HepG2 (cell line): ENCODE results near the gene AGAP1. TPM values are rescaled to one million over a fixed set of nuclear protein-coding genes. Genes with fewer than 3 reads are reported as not detected.

Experiments used
- ATAC-seq: fragments of 200-7000 bp; cut with Tn5 transposase; 3 replicates; pipeline ENCODE4 v1.9.1; 2020; ENCODE audit warnings: mild to moderate bottlenecking, moderate library complexity
- BruUV-seq: library from RNA; stranded (reverse); fragments of 400-500 nt; replicated peaks from 2 replicates; lab custom pipeline; 2021; lab: Mats Ljungman, UMichigan
- CTCF ChIA-PET: fragments of 300-600 bp; formaldehyde crosslinking; extraction: SDS; loops from one replicate; lab custom pipeline; 2021; ENCODE audit warnings: low total read pairs, inconsistent platforms, low intra/inter-chr PET ratio; lab: Yijun Ruan, JAX
- POLR2A ChIA-PET: fragments of 350-600 bp; sonication (Branson Sonifier 250); formaldehyde crosslinking; loops from one replicate; lab custom pipeline; 2020; ENCODE audit warnings: antibody characterized with exemption, inconsistent platforms; lab: Yijun Ruan, JAX
- DNase-seq: peaks from one replicate; pipeline ENCODE4 v3.0.0-alpha.2; 2015; ENCODE audit warnings: low spot score
- FAIRE-seq: peaks from 3 replicates; lab custom pipeline; 2011; peaks lifted over from hg19 to GRCh38; lab: Jason Lieb, UNC
- H2AFZ ChIP-seq: one replicate; pipeline ENCODE4 v1.6.1; 2011; ENCODE audit warnings: low read length, inconsistent platforms
- H3K27ac ChIP-seq: fragments of 300-600 bp; 3 replicates; pipeline ENCODE4 v1.8.0; 2011; ENCODE audit warnings: mixed run types, mild to moderate bottlenecking, mixed read lengths, low read length, inconsistent platforms; ENCODE audit not compliant: insufficient read depth; ENCODE audit errors: extremely low read length
- H3K27me3 ChIP-seq, 2 experiments: fragments of 200-600 bp in 1 of 2; 2 replicates in 1 of 2; 3 replicates in 1 of 2; pipeline versions ENCODE4 v1.6.0 to v1.8.0; 2011; ENCODE audit warnings: low read length in 2 of 2, mild to moderate bottlenecking in 2 of 2, moderate library complexity in 2 of 2, inconsistent platforms in 1 of 2; ENCODE audit not compliant: insufficient read depth in 2 of 2, control insufficient read depth in 1 of 2
- H3K36me3 ChIP-seq, 2 experiments: fragments of 200-600 bp in 1 of 2; replicated peaks in 1 of 2; 2 replicates in 1 of 2; 3 replicates in 1 of 2; pipeline versions ENCODE4 v1.5.1 to v1.8.0; 2011; ENCODE audit warnings: low read length in 2 of 2, inconsistent platforms in 1 of 2; ENCODE audit not compliant: insufficient read depth in 2 of 2, control insufficient read depth in 1 of 2
- H3K4me1 ChIP-seq: 2 replicates; pipeline ENCODE4 v1.5.1; 2012; ENCODE audit warnings: low read length, inconsistent platforms; ENCODE audit not compliant: insufficient read depth
- H3K4me2 ChIP-seq: 2 replicates; pipeline ENCODE4 v1.6.0; 2011; ENCODE audit warnings: low read depth, low read length, inconsistent platforms
- H3K4me3 ChIP-seq, 3 experiments: fragments of 200-600 bp in 1 of 3; sonication (generic), shearing (Covaris generic) in 1 of 3; replicated peaks in 1 of 3; 2 replicates each; pipeline ENCODE4 v1.5.1; 2011 to 2016; ENCODE audit warnings: low read length in 3 of 3, inconsistent platforms in 2 of 3, low read depth in 2 of 3, mild to moderate bottlenecking in 2 of 3, control low read depth in 1 of 3, mixed read lengths in 1 of 3; ENCODE audit not compliant: insufficient read depth in 1 of 3
- H3K79me2 ChIP-seq: one replicate; pipeline ENCODE4 v1.6.1; 2011; ENCODE audit warnings: low read length, inconsistent platforms; ENCODE audit not compliant: insufficient read depth
- H3K9ac ChIP-seq: 2 replicates; pipeline ENCODE4 v1.6.0; 2011; ENCODE audit warnings: mild to moderate bottlenecking, low read depth, low read length, inconsistent platforms; ENCODE audit not compliant: insufficient read depth
- H3K9me3 ChIP-seq: 2 replicates; pipeline ENCODE4 v1.5.1; 2012; ENCODE audit warnings: mild to moderate bottlenecking, low read length
- H4K20me1 ChIP-seq: 2 replicates; pipeline ENCODE4 v1.6.0; 2011; ENCODE audit warnings: inconsistent platforms, mild to moderate bottlenecking, low read length, moderate library complexity; ENCODE audit not compliant: insufficient read depth
- AGO2 ChIP-seq: fragments of 200-400 bp; formaldehyde crosslinking; optimal IDR thresholded peaks from 2 replicates; pipeline ENCODE3; 2017; ENCODE audit warnings: mild to moderate bottlenecking, low read depth, low read length, moderate library complexity
- ARNT2 ChIP-seq: sonication (generic); formaldehyde crosslinking; IDR thresholded peaks from 2 replicates; pipeline ENCODE4 v1.8.0; 2022; ENCODE audit warnings: mild to moderate bottlenecking, low read depth, missing genetic modification reagents, moderate library complexity
- HDAC1 ChIP-seq: sonication (generic); formaldehyde crosslinking; IDR thresholded peaks from 2 replicates; pipeline ENCODE4 v1.5.1; 2020; ENCODE audit warnings: mild to moderate bottlenecking, missing genetic modification reagents
- KDM6A ChIP-seq: IDR thresholded peaks from 2 replicates; pipeline ENCODE4 v1.6.1; 2016; ENCODE audit warnings: low read depth
- MIER3 ChIP-seq: IDR thresholded peaks from 2 replicates; pipeline ENCODE4 v1.6.1; 2016; ENCODE audit warnings: missing compliant biosample characterization, borderline replicate concordance
- NFIB ChIP-seq: sonication (generic); formaldehyde crosslinking; IDR thresholded peaks from 2 replicates; pipeline ENCODE4 v1.9.0; 2021; ENCODE audit warnings: missing genetic modification reagents, mild to moderate bottlenecking, borderline replicate concordance
- PRDM10 ChIP-seq: sonication (generic); formaldehyde crosslinking; IDR thresholded peaks from 2 replicates; pipeline ENCODE4 v1.4.0; 2020; ENCODE audit warnings: low read depth, missing genetic modification reagents
- ZNF276 ChIP-seq: sonication (generic); formaldehyde crosslinking; IDR thresholded peaks from 2 replicates; pipeline ENCODE4 v1.4.0; 2020; ENCODE audit warnings: mild to moderate bottlenecking, low read depth, missing genetic modification reagents
- ZNF333 ChIP-seq: sonication (generic); formaldehyde crosslinking; IDR thresholded peaks from 2 replicates; pipeline ENCODE4 v1.4.0; 2020; ENCODE audit warnings: mild to moderate bottlenecking, missing genetic modification reagents, borderline replicate concordance
- WGBS: methylation state at CpG from one replicate; pipeline ENCODE4 v1.1.6; 2017; ENCODE audit warnings: low lambda C conversion rate; 5-methylcytosine and 5-hydroxymethylcytosine counted together
- in situ Hi-C: cut with HindIII; loops from 2 replicates; pipeline ENCODE4 v1.10.0; 2017; ENCODE audit warnings: low pct_unique_long_range_greater_than_20kb; ENCODE audit not compliant: extremely low pct_ligation_motif_present
- intact Hi-C: fragments of 100-400 bp; cut with micrococcal nuclease; formaldehyde crosslinking; loops from one replicate; pipeline ENCODE4 v1.10.0; 2022; ENCODE audit not compliant: unreplicated experiment
- polyA plus RNA-seq, 8 experiments: library from polyadenylated mRNA; depleted of rRNA in 3 of 8; stranded (reverse) in 7 of 8; unstranded in 1 of 8; fragments of >200 nt; fragmentation: Illumina TruSeq in 4 of 8; extraction: Trizol in 4 of 8; gene quantifications; 2 replicates each; pipeline versions ENCODE4 v1.2.1 to v1.2.3, GENCODE V29; 2011 to 2016; ENCODE audit warnings: low read depth in 4 of 8, missing spikeins in 1 of 8, mixed read lengths in 1 of 8; ENCODE audit not compliant: insufficient read depth in 1 of 8
- total RNA-seq, 5 experiments: library from RNA; depleted of rRNA; stranded (reverse); fragments of >200 nt; fragmentation: Illumina TruSeq; extraction: Trizol; gene quantifications; 2 replicates each; pipeline ENCODE4 v1.2.3, GENCODE V29; 2016; ENCODE audit warnings: low read depth in 1 of 5

The AGAP1 gene
- total and polyA plus RNA-seq, 2 of the 13 experiments (the other 11 are each of a cell fraction or from before 2014, with no cell fraction given): 21.2 to 32.7 TPM

GRCh38 chr2:235744161-235744560, 250.3 kb downstream of the AGAP1 start:
- no peak overlapping the region for H3K9ac ChIP-seq
- no peak overlapping the region for H3K4me2 ChIP-seq
- H2AFZ ChIP-seq: no peak overlapping the region
- H4K20me1 ChIP-seq: no peaks in the 10 kb centered on the region; the same call in 1 of the 2 replicates
- 98% methylated on average over 12 of the region's 12 CpGs for WGBS
- H3K4me3 ChIP-seq: no peak overlapping the region
- ChIA-PET CTCF (interaction anchor here (1.5 kb wide), 1 partner anchor 149 kb away, joined by 4 read pairs; no protein-coding TSS in a partner anchor), POLR2A (no interaction called here)
- BruUV-seq: no TSS peak
- FAIRE-seq: no peak
- in situ Hi-C loops: no loop called here
- TF ChIP-seq AGO2 (peak; percentile 21), ZNF333 (CRISPR knock-in tag) (no peak), PRDM10 (no peak), MIER3 (no peak), ZNF276 (CRISPR knock-in tag) (no peak), KDM6A (CRISPR knock-in tag) (no peak), NFIB (CRISPR knock-in tag) (no peak), ARNT2 (CRISPR knock-in tag) (no peak), HDAC1 (CRISPR knock-in tag) (no peak)
- H3K27me3 ChIP-seq: no peaks in the 10 kb centered on the region
- H3K9me3 ChIP-seq: no peaks in the 10 kb centered on the region
- no peak overlapping the region for H3K27ac ChIP-seq
- peaks cover 18 to 48% of the 10 kb centered on the region in 2 experiments for H3K36me3 ChIP-seq
- ATAC-seq: no peak
- no peak for DNase-seq
- intact Hi-C loops: loop anchor here (10.0 kb wide), 1 partner anchor 69 kb away; no protein-coding TSS in a partner anchor
- H3K4me1 ChIP-seq: peaks cover 7% of the 10 kb centered on the region
- no peaks in the 10 kb centered on the region for H3K79me2 ChIP-seq
